Left lung (tissue), 10 donors: Measurements from ENCODE around the gene ETV6. TPM values are rescaled to one million over a fixed set of nuclear protein-coding genes. Genes with fewer than 3 reads are reported as not detected.

ENCODE experiments used
- ATAC-seq: fragments of 200-7000 bp; cut with Tn5 transposase; one replicate; pipeline ENCODE4 v1.9.1; 2020; ENCODE audit warnings: moderate library complexity
- DNase-seq, 4 donors: peaks; one replicate each; pipeline ENCODE4 v3.0.0-alpha.2; 2013 to 2020
- H3K27ac ChIP-seq, 2 donors: fragments of 200-600 bp; sonication (generic) in 1 of 2; one replicate each; pipeline versions ENCODE4 v1.5.0 to v1.8.0; 2020 to 2021
- H3K27me3 ChIP-seq, 2 donors: fragments of 200-600 bp; sonication (generic) in 1 of 2; one replicate each; pipeline versions ENCODE4 v1.5.0 to v1.8.0; 2020 to 2021
- H3K36me3 ChIP-seq, 2 donors: fragments of 200-600 bp; sonication (generic) in 1 of 2; one replicate each; pipeline versions ENCODE4 v1.5.0 to v1.8.0; 2020 to 2021
- H3K4me1 ChIP-seq, 2 donors: fragments of 200-600 bp; one replicate each; pipeline ENCODE4 v1.8.0; 2021
- H3K4me3 ChIP-seq, 2 donors: fragments of 200-600 bp; sonication (generic) in 1 of 2; one replicate each; pipeline versions ENCODE4 v1.5.0 to v1.8.0; 2020 to 2021; ENCODE audit warnings: mild to moderate bottlenecking in 1 of 2
- H3K9me3 ChIP-seq, 2 donors: fragments of 200-600 bp; sonication (generic) in 1 of 2; one replicate each; pipeline versions ENCODE4 v1.5.0 to v1.8.0; 2020 to 2021
- CTCF ChIP-seq, 2 donors: fragments of 200-600 bp; sonication (generic) in 1 of 2; IDR thresholded peaks; one replicate each; pipeline versions ENCODE4 v1.5.0 to v1.8.0; 2021; ENCODE audit warnings: antibody characterized with exemption in 2 of 2
- intact Hi-C, 2 donors: fragments of 100-400 bp; cut with DNase I; formaldehyde crosslinking; loops; one replicate each; pipeline versions ENCODE4 v1.11.2 to v1.14.2; 2022
- polyA plus RNA-seq, 6 donors: library from polyadenylated mRNA; unstranded; fragments of 120-200 nt; gene quantifications; one replicate each; pipeline ENCODE4 v1.2.1, GENCODE V29; 2013; ENCODE audit not compliant: insufficient read length in 6 of 6
- total RNA-seq, 2 donors: library from RNA; stranded (reverse); fragmentation: NEBNext Ultra II Directional; extraction: Animal tissue kit (Norgen Biotek cat#: 25700); gene quantifications; one replicate each; pipeline ENCODE4 v1.2.1, GENCODE V29; 2021
- donor health status: DM: no; HTN: yes; CAD: no.
- donor health status: DM: no; HTN: no; CAD: no.

ETV6 gene
- total and polyA plus RNA-seq, 8 donors: 16.0 to 44.7 (median 17.1) TPM

GRCh38 chr12:11762723-11763326 lies 113.4 kb downstream of the ETV6 start:
- TF ChIP-seq CTCF (IDR thresholded peaks at IDR 0.05): no peak
- intact Hi-C loops: no loop called here
- H3K27ac ChIP-seq: peak overlapping the region in 1 of 2 donors; percentile 96
- H3K27me3 ChIP-seq: no peaks in the 10 kb centered on the region
- H3K36me3 ChIP-seq: no peaks in the 10 kb centered on the region
- no peak for DNase-seq
- no peaks in the 10 kb centered on the region for H3K9me3 ChIP-seq
- ATAC-seq: peak; percentile 21
- H3K4me3 ChIP-seq: no peak overlapping the region
- H3K4me1 ChIP-seq: peaks cover 30 to 90% of the 10 kb centered on the region in 2 donors

DNA sequence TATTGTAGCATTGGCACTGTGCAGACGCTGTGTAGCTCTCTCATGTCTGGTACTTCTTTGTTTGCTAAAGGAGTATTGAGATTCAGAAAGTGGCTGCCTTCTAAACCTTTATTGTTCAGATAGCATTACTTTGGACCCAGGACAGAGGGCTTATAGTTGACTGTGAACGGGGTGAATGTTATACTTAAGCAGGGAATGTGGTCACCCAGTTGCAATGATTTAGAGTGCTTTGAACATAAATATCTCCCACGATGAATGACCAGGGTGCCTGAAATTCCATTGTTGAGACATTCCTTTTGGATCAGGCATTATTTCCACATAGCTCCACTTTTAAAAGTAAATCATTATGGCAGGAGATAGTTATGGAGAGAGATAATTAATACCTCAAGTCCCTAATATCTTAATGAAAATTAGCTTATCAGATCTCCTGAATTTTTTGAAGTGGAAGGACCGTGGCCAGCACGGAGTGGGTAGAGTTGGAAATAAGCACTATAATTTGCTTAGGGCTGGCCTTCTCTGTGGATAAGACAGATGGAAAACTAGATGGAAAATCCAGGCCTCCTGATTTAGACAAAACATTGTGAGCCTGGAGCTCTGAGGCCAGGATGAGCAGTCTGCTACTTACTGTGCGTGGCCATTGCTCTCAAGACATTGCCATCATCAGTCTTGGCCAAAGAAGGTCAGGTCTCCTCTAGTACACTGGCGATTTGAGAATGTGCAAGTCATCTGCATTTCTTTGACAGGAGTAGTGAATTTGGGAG lies 114.5 kb downstream of the ETV6 start:
- peak overlapping the region in 1 of 2 donors; percentile 96 for H3K27ac ChIP-seq
- no peak for TF ChIP-seq CTCF (IDR thresholded peaks at IDR 0.05)
- DNase-seq: no peak
- H3K4me3 ChIP-seq: no peak overlapping the region
- no peaks in the 10 kb centered on the region for H3K27me3 ChIP-seq
- H3K9me3 ChIP-seq: no peaks in the 10 kb centered on the region
- ATAC-seq: peak; percentile 31
- no peaks in the 10 kb centered on the region for H3K36me3 ChIP-seq
- peaks cover 30 to 90% of the 10 kb centered on the region in 2 donors for H3K4me1 ChIP-seq
- intact Hi-C loops: no loop called here

DNA sequence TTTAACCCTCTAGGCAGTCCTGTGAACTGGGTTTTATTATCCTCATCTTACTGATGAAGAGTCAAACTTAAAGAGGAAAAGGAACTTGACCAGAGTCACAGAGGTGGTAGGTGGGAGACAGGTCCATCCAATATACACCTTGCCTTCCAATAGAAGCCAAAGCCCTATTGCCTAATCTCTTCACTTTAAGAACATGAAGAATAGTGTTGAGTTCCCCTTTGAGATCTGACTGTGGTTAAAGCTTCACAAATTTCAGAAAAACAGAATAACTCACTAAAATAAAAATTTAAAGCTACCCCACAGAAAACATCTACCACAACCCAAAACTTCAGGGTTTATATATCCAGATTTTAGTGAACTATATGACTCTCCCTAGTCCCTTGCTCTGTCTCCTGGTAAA lies 115.4 kb downstream of the ETV6 start:
- no peaks in the 10 kb centered on the region for H3K36me3 ChIP-seq
- ATAC-seq (no peak), DNase-seq (no peak)
- TF ChIP-seq CTCF (IDR thresholded peaks at IDR 0.05): no peak
- intact Hi-C loops: no loop called here
- no peaks in the 10 kb centered on the region for H3K9me3 ChIP-seq
- peak overlapping the region; percentile 78 to 96 for H3K27ac ChIP-seq
- H3K27me3 ChIP-seq: no peaks in the 10 kb centered on the region
- H3K4me3 ChIP-seq: peak overlapping the region in 1 of 2 donors; percentile 24
- peaks cover 30 to 88% of the 10 kb centered on the region in 2 donors for H3K4me1 ChIP-seq

- intact Hi-C loops: no loop called here
- no peak for ATAC-seq
- Histone ChIP-seq H3K36me3 (no peaks in the 10 kb centered on the region), H3K27me3 (no peaks in the 10 kb centered on the region), H3K4me1 (peaks cover 30 to 89% of the 10 kb centered on the region in 2 donors), H3K4me3 (peak overlapping the region in 1 of 2 donors; percentile 24), H3K27ac (peak overlapping the region; percentile 78 to 96), H3K9me3 (no peaks in the 10 kb centered on the region)
- TF ChIP-seq CTCF (IDR thresholded peaks at IDR 0.05): no peak
- no peak for DNase-seq
Measured at GRCh38 chr12:11765421-11765816, 115.9 kb downstream of the ETV6 start.
